HEK293T (cell line): Measurements from ENCODE around the gene NKAIN2.

Experiments used
- ARNT ChIP-seq: fragments of 450-650 bp; IDR thresholded peaks from 2 replicates; pipeline ENCODE4 v1.6.1; 2017; ENCODE audit warnings: mild to moderate bottlenecking
- BHLHE40 ChIP-seq: fragments of 450-650 bp; IDR thresholded peaks from 2 replicates; pipeline ENCODE4 v1.6.1; 2016; ENCODE audit warnings: mild to moderate bottlenecking, moderate library complexity, borderline replicate concordance
- CTBP1 ChIP-seq: fragments of 450-650 bp; IDR thresholded peaks from 2 replicates; pipeline ENCODE4 v1.6.1; 2016; ENCODE audit warnings: borderline replicate concordance
- ELF4 ChIP-seq: fragments of 450-650 bp; IDR thresholded peaks from 2 replicates; pipeline ENCODE4 v1.6.1; 2017; ENCODE audit warnings: antibody characterized with exemption
- FOXA1 ChIP-seq: fragments of 450-650 bp; IDR thresholded peaks from 2 replicates; pipeline ENCODE4 v1.6.1; 2016; ENCODE audit warnings: mild to moderate bottlenecking
- FOXK2 ChIP-seq: fragments of 450-650 bp; IDR thresholded peaks from 2 replicates; pipeline ENCODE4 v1.6.1; 2016; ENCODE audit warnings: mild to moderate bottlenecking
- FOXM1 ChIP-seq: fragments of 450-650 bp; IDR thresholded peaks from 2 replicates; pipeline ENCODE4 v1.6.1; 2017; ENCODE audit warnings: mild to moderate bottlenecking, borderline replicate concordance
- HDGF ChIP-seq: fragments of 450-650 bp; IDR thresholded peaks from 2 replicates; pipeline ENCODE4 v1.6.1; 2017; ENCODE audit warnings: antibody characterized with exemption, borderline replicate concordance
- LEF1 ChIP-seq: fragments of 450-650 bp; IDR thresholded peaks from 2 replicates; pipeline ENCODE4 v1.6.1; 2017; ENCODE audit warnings: mild to moderate bottlenecking, borderline replicate concordance
- NFRKB ChIP-seq: fragments of 450-650 bp; IDR thresholded peaks from 2 replicates; pipeline ENCODE4 v1.6.1; 2016; ENCODE audit warnings: mild to moderate bottlenecking, moderate library complexity
- SP1 ChIP-seq: fragments of 450-650 bp; IDR thresholded peaks from 2 replicates; pipeline ENCODE4 v1.6.1; 2017
- SUZ12 ChIP-seq: fragments of 450-650 bp; IDR thresholded peaks from 2 replicates; pipeline ENCODE4 v1.6.1; 2016; ENCODE audit warnings: mild to moderate bottlenecking
- TF ChIP-seq, protein P1 (sequence below): fragments of 450-650 bp; IDR thresholded peaks from 2 replicates; pipeline ENCODE4 v1.6.1; 2016

DNA sequence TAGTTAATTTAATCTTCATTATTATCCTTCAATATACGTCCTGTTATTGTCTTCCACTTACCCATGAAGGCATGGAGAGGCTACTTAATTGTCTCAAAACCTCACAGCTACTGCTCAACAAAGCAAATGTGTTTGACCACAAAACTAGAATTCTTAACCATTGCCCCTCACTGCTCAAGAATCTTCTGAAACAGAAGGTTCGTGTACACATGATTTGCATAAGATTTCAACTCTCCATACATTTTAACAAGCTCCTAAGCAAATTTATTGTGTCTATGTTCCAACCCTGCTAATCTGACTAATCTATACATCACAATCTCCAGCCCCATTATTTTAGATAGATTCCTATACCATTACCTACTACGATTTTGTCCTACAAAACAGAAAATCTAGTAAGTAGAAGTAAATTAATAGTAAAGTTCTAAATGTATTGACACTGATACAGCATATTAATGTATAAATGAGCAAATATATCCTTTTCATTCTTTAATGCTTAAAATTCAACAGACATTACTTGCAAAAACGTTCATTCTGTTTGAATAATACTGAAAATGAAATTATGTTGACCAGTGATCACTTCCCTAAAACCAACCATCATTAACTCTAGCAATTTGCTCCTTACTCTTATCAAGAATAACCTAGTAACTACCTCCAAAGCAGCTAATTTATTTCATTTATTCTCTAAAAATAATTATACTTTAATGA is 1068.8 kb downstream of the NKAIN2 start:
- TF ChIP-seq, protein P1, sequence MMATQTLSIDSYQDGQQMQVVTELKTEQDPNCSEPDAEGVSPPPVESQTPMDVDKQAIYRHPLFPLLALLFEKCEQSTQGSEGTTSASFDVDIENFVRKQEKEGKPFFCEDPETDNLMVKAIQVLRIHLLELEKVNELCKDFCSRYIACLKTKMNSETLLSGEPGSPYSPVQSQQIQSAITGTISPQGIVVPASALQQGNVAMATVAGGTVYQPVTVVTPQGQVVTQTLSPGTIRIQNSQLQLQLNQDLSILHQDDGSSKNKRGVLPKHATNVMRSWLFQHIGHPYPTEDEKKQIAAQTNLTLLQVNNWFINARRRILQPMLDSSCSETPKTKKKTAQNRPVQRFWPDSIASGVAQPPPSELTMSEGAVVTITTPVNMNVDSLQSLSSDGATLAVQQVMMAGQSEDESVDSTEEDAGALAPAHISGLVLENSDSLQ = no peak
- no peak for TF ChIP-seq NFRKB
- no peak for TF ChIP-seq HDGF
- TF ChIP-seq FOXA1 = no peak
- TF ChIP-seq FOXK2 = no peak
- TF ChIP-seq FOXM1 = no peak
- no peak for TF ChIP-seq LEF1
- no peak for TF ChIP-seq BHLHE40
- no peak for TF ChIP-seq ELF4
- TF ChIP-seq ARNT = no peak
- no peak for TF ChIP-seq SP1
- TF ChIP-seq SUZ12 = no peak
- TF ChIP-seq CTBP1 = no peak
